ENCODE results near the gene SORBS1.

SORBS1 gene

GRCh38 chr10:95282107-95282506 is 279.1 kb downstream of the SORBS1 start:
- no peak for DNase-seq

- no peak for DNase-seq
Observed at GRCh38 chr10:95281206-95281605, 280.0 kb downstream of the SORBS1 start.

- no peak for DNase-seq
Observed at GRCh38 chr10:95280637-95281036, 280.5 kb downstream of the SORBS1 start.

- peak; percentile 36 for DNase-seq
Observed at GRCh38 chr10:95279042-95279820, 281.9 kb downstream of the SORBS1 start.

- DNase-seq: peak; percentile 47
Observed at GRCh38 chr10:95278061-95278988, 282.8 kb downstream of the SORBS1 start.

GRCh38 chr10:95277614-95278013 is 283.6 kb downstream of the SORBS1 start:
- no peak for DNase-seq

- DNase-seq: peak; percentile 2
Observed at GRCh38 chr10:95277201-95277570, 284.0 kb downstream of the SORBS1 start.

- DNase-seq: no peak
Observed at GRCh38 chr10:95276367-95277200, 284.6 kb downstream of the SORBS1 start.

GRCh38 chr10:95275726-95276366 is 285.3 kb downstream of the SORBS1 start:
- DNase-seq: no peak

GRCh38 chr10:95273393-95274312 is 287.5 kb downstream of the SORBS1 start:
- DNase-seq: no peak

- no peak for DNase-seq
Observed at GRCh38 chr10:95268438-95268837, 292.7 kb downstream of the SORBS1 start.

GRCh38 chr10:95267251-95267650 is 293.9 kb downstream of the SORBS1 start:
- no peak for DNase-seq

- DNase-seq: peak; percentile 50
Observed at GRCh38 chr10:95266674-95267095, 294.5 kb downstream of the SORBS1 start.

- no peak for DNase-seq
Observed at GRCh38 chr10:95265572-95265971, 295.6 kb downstream of the SORBS1 start.

- DNase-seq: peak; percentile 65
Observed at GRCh38 chr10:95264227-95265051, 296.7 kb downstream of the SORBS1 start.

- no peak for DNase-seq
Observed at GRCh38 chr10:95263864-95264226, 297.3 kb downstream of the SORBS1 start.

GRCh38 chr10:95262763-95263518 is 298.2 kb downstream of the SORBS1 start:
- DNase-seq: no peak

- DNase-seq: no peak
Observed at GRCh38 chr10:95261926-95262325, 299.2 kb downstream of the SORBS1 start.

All from NCI-H69 (cell line).